ENCODE data around the gene MRPS25. TPM values are rescaled to one million over a fixed set of nuclear protein-coding genes. Genes with fewer than 3 reads are reported as not detected.

Gene MRPS25
- total RNA-seq (2014; rRNA removed; shearing (Covaris generic)): 22.3 and 24.8 TPM in 2 replicates

DNA sequence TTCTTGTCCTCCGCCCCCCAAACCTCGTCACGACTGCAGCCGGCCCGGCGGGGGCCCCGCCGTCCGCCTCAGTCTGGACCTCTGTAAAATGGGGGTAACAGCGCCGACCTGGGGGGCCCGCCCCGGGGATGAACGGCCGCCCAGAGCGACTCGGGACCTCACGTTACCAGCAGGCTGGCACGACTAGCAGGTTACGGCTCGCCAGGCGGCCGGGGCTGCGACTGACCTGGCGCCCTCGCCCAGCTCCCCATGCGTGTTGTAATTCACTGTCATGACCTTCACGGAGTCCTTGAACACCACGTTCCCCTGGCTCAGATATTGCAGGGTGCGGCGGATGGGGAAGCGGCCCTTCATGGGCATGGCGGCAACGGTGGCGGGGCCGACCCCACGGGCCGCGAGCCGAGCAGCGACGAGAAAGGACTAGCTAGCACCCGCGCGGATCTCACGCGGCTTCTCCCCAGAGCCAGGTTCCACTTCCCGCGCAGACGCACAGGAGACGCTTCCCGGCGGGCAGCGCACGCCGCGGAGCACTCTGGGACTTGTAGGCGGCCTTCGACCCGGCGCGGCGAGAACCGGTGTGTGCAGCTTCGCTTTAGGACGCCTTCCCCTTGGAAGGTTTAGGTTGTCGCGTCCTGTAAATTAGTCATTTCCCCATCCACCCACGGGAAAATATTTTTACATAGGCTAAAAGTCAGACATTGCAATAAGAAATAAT lies at the start of gene MRPS25:
Gene MRPS25 (minus strand): TSS at position 481 of the 715 bp plus-strand sequence. CDS start 121 bp downstream, at position 360.
- DNase-seq (ENCODE audit: low spot score): peak; percentile 86

GRCh38 chr3:15113884-15114283 lies 48.8 kb upstream of the MRPS25 start:
- DNase-seq (ENCODE audit: low spot score): no peak

DNA sequence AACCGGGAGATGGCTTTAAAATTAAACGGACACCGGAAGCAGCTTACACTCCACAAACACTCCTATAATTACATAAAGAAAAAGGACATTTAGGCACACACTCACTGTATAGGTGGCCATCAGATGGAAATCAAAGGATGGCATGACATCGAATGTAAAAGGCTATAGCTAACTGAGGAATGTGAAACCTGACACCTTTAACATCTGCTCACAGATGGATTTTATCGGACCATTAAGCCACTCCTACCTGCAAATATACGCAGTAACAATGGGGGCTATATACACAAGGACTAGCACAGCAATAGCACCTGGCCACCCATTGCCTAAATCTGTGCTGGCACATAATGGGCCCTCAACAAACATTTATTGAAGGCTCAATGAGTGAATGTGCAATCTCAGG lies 48.4 kb upstream of the MRPS25 start:
- DNase-seq (ENCODE audit: low spot score): no peak

GRCh38 chr3:15112011-15112410 lies 46.9 kb upstream of the MRPS25 start:
- no peak for DNase-seq (ENCODE audit: low spot score)

- DNase-seq (ENCODE audit: low spot score): no peak
Measured at GRCh38 chr3:15110206-15110605, 45.1 kb upstream of the MRPS25 start.

DNA sequence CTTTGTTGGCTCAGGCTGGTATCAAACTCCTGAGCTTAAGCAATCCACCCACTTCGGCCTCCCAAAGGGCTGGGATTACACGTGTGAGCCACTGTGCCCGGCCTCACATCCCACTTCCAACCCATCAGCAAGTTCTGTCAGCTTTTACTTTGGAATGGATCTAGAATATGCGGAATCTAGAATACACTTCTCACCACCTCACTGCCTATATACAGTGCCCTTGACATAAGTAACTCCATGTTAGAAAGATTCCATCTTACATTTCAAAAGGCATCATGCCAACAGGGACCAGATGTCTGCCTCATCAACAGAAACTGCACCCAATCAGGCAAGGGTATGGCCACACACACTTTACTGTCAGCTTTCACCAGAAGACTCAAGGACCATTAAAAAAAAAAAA lies 43.8 kb upstream of the MRPS25 start:
- no peak for DNase-seq (ENCODE audit: low spot score)

DNA sequence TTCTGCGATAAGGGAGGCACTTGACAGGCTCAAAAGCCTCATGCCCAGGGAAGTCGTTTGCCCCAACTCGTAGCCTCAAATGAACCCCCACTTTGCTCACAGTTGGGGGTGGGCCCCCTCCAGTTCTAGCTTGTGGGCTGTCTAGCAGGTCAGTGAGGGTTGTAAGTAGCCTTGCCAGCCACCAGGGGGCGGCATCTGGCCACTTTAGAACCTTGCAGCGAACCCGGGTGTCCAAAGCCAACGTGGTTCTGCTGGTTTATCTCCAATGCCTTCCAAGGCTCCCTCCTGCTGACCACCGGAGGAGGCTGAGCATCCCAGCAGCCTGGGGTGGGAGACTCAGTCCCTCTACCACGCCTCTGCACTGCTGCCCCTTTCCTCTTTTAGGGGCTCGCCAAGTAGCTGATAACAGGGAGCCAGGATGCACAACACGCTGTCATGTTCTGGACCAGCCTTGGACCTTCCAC lies 43.0 kb upstream of the MRPS25 start:
- peak; percentile 63 for DNase-seq (ENCODE audit: low spot score)

GRCh38 chr3:15107075-15107947 lies 42.2 kb upstream of the MRPS25 start:
- no peak for DNase-seq (ENCODE audit: low spot score)

- no peak for DNase-seq (ENCODE audit: low spot score)
Measured at GRCh38 chr3:15102836-15103235, 37.7 kb upstream of the MRPS25 start.

GRCh38 chr3:15102256-15102655 lies 37.1 kb upstream of the MRPS25 start:
- DNase-seq (ENCODE audit: low spot score): peak; percentile 78

DNA sequence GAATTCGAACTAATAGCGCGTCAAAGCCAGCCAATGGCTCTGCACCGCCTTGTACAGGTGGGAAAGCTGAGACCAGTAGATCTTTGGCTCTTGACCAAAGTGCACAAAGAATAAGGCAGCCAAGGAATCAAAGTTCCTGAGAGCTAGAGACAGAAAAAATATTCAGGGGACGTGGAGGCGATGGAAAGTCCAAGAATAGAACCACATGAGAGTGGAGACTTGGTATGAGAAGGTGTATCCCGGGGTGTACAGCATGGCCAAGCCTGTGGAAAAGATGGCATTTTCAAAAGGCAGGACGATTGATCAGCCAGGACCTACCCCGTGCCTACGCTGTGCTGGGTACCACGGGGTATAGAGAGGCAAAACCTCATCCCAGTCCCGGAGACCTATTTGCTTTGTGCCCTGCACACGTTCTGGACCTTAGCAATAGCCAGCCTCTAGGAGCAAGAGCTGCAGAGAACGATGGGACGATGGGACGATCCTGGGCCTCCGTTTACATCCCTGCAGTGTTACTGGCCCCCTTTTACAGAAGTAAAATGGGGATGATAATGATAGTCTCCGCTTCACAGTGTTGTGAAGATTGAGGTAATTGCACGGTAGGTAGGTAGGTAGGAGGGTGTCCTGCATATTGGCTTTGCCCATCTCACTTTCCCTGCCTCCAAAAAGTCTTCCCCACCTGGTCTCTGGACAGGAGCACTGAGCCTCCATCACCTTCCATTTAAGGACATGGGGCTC lies 34.4 kb upstream of the MRPS25 start:
- no peak for DNase-seq (ENCODE audit: low spot score)

- peak; percentile 91 for DNase-seq (ENCODE audit: low spot score)
Measured at GRCh38 chr3:15098503-15099363, 33.6 kb upstream of the MRPS25 start, which contains the start of gene RBSN. Gene RBSN (minus strand): TSS chr3:15099148. CDS start chr3:15096120, 3,028 bp downstream.

- DNase-seq (ENCODE audit: low spot score): no peak
Measured at GRCh38 chr3:15097891-15098290, 32.8 kb upstream of the MRPS25 start.

- no peak for DNase-seq (ENCODE audit: low spot score)
Measured at GRCh38 chr3:15096046-15096445, 30.9 kb upstream of the MRPS25 start.

DNA sequence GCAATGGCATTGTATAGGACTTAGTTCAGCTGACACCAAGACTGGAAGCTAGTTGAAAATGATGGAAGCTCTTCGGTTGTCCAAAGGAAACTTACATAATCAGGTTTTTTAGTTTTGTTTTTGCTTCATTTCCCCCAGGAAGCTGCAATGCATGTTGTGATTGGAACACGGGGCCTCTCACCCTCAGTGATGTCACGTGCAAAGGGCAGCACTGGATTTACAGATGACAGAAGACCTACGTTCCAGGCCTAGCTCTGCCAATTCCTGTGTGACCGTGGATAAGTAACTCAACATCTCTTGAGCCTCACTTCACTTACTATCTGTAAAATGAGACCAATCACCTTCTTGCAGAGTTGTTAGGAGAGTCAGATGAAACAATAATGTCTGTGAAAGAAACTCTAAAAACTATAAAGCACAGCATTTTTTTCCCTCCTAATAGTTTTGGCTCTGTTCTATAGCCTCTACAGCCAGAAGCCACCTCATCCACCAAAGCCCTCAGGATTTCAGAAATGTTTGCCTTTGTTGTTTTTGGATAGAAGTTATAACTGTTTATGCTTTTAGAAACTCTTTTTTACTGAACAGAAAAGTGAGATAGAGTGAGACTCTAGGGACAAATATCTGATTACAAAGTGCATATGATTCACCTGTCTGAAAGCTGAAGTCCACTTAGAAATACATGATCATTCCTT lies 29.2 kb upstream of the MRPS25 start:
- DNase-seq (ENCODE audit: low spot score): no peak

- DNase-seq (ENCODE audit: low spot score): no peak
Measured at GRCh38 chr3:15092686-15093085, 27.6 kb upstream of the MRPS25 start.

- no peak for DNase-seq (ENCODE audit: low spot score)
Measured at GRCh38 chr3:15091575-15091974, 26.5 kb upstream of the MRPS25 start.

- no peak for DNase-seq (ENCODE audit: low spot score)
Measured at GRCh38 chr3:15089201-15089600, 24.1 kb upstream of the MRPS25 start.

GRCh38 chr3:15086699-15087098 lies 21.6 kb upstream of the MRPS25 start:
- no peak for DNase-seq (ENCODE audit: low spot score)

GRCh38 chr3:15086263-15086662 lies 21.1 kb upstream of the MRPS25 start:
- no peak for DNase-seq (ENCODE audit: low spot score)
